Activated CD4-positive, alpha-beta memory T cell treated with anti-CD3 and anti-CD28 coated beads for 36 hours (primary cell): ENCODE measurements around the gene ZBTB9. TPM values are rescaled to one million over a fixed set of nuclear protein-coding genes. Genes with fewer than 3 reads are reported as not detected.
A peak's percentile ranks its signal among the peaks of the same experiment; 100 is the strongest.

Source experiments
- CTCF ChIA-PET: fragments of 350-600 bp; sonication (Branson Sonifier 250); formaldehyde crosslinking; loops from one replicate; lab custom pipeline; 2021; ENCODE audit warnings: antibody characterized with exemption, inconsistent platforms; lab: Charles Lee
- POLR2A ChIA-PET: fragments of 350-600 bp; sonication (Branson Sonifier 250); formaldehyde crosslinking; loops from one replicate; lab custom pipeline; 2021; ENCODE audit warnings: antibody characterized with exemption; lab: Charles Lee
- DNase-seq: peaks from one replicate; pipeline ENCODE4 v3.0.0-alpha.2; 2020
- H3K27ac Mint-ChIP-seq: one replicate; pipeline ENCODE4 v1.8.0; 2021; ENCODE audit warnings: mixed read lengths
- H3K27me3 Mint-ChIP-seq: one replicate; pipeline ENCODE4 v1.8.0; 2021; ENCODE audit warnings: mixed read lengths
- H3K36me3 Mint-ChIP-seq: one replicate; pipeline ENCODE4 v1.8.0; 2021; ENCODE audit warnings: mixed read lengths
- H3K4me1 Mint-ChIP-seq: one replicate; pipeline ENCODE4 v1.8.0; 2021; ENCODE audit warnings: low read depth, mixed read lengths
- H3K4me3 Mint-ChIP-seq: one replicate; pipeline ENCODE4 v1.8.0; 2021; ENCODE audit warnings: mild to moderate bottlenecking, mixed read lengths
- H3K9me3 Mint-ChIP-seq: one replicate; pipeline ENCODE4 v1.8.0; 2021; ENCODE audit warnings: mixed read lengths
- intact Hi-C: fragments of 100-400 bp; cut with micrococcal nuclease; formaldehyde crosslinking; loops from one replicate; pipeline ENCODE4 v1.15.1; 2023
- total RNA-seq, 2 experiments: library from RNA; stranded (reverse); gene quantifications; one replicate each; pipeline ENCODE4 v1.2.3, GENCODE V29; 2021

Gene ZBTB9
- total RNA-seq, 2 experiments from 2014 or later = 9.7 to 10.1 TPM

DNA sequence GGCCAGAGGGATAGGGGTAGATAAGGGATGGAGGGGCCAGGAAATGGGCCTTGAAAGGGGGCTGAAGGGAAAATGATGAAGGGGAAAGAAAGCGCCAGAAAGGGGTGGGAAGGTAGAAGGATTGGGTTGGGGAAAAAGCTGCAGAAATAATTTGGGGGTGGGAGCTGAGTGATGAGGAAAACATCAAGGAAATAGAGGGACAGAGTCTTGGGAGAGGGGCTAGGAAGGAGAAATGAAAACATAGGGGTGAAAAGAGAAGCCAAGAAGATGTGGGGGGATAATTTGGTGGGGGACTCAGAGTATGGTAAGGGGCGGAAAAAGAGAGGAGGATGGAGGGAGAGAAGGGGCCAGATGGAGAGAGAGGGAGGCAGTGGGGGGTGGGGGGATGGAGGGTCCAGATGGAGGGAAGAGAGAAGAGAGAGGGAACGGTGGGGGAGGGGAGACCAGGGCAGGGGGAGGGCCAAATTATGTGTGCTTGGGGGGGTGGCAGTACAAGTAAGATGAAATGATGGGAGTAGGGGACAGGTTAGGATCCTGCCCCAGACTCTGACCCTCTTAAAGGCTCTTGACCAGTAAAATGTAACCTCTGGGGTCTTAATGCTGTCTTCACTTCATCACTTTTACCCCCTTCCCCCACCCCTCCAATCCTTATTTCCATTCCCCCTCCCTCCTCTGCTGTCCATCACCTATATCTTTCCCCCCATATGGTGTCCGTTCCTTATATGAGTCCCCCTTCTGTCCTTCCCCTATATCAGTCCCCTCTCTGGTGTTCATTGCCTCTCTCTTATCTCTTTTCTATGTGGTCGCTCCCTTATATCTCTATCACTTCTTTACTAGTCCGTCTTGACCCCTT is 33.7 kb upstream of the ZBTB9 start:
- Mint-ChIP-seq H3K27ac (no peak overlapping the region), H3K27me3 (no peaks in the 10 kb centered on the region), H3K9me3 (no peaks in the 10 kb centered on the region), H3K36me3 (peaks cover 23% of the 10 kb centered on the region), H3K4me3 (peak overlapping the region; percentile 51), H3K4me1 (peaks cover 51% of the 10 kb centered on the region)
- POLR2A ChIA-PET = no interaction called here
- intact Hi-C loops = no loop called here
- CTCF ChIA-PET = no interaction called here
- no peak for DNase-seq

DNA sequence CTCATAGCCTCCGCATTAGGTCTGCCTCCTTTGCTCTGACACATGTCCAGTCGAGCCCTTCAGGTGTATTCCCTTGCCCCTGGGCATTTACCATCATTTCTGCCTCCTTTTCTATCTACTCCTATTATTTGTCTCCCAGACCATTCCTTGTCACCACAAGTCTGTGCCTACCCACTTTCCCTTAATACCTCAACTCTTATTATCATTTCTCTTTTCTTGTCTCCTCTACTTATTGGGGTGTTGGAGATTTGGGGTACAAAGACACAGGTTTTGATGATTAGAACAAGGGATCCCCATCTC is 33.1 kb upstream of the ZBTB9 start:
- peaks cover 46% of the 10 kb centered on the region for H3K4me1 Mint-ChIP-seq
- POLR2A ChIA-PET = no interaction called here

DNA sequence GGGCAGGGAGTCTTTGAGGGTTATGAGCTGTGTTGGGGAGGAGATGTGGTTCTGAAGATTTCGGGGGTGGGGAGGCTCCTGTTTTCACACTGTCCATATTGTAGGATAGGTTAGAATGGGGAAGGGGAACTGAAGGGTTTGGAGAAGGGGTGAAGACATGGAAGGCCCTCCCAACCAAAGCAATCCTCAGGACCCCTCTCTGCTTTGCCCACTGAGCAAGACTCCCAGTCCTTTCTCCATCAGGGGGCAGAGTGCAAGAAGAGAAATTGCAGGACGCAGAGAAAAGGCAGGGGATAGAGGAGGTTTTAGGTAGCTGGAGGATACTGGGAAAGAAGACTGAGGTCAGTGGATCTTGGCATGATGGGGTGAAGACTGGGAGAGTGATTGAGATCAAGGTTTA is 30.6 kb upstream of the ZBTB9 start:
- Mint-ChIP-seq H3K4me1 (peaks cover 45% of the 10 kb centered on the region), H3K27me3 (no peaks in the 10 kb centered on the region), H3K27ac (peak overlapping the region; percentile 89), H3K4me3 (peak overlapping the region; percentile 83), H3K9me3 (no peaks in the 10 kb centered on the region), H3K36me3 (peaks cover 7% of the 10 kb centered on the region)
- no peak for DNase-seq
- intact Hi-C loops = no loop called here
- ChIA-PET POLR2A (no interaction called here), CTCF (interaction anchor here (1.0 kb wide), 1 partner anchor 12 kb away, joined by 3 read pairs; no protein-coding TSS in a partner anchor)

More for the DNA sequence above, 33.1 kb upstream of the ZBTB9 start:
- no peak for DNase-seq
- H3K36me3 Mint-ChIP-seq = peaks cover 19% of the 10 kb centered on the region
- H3K4me3 Mint-ChIP-seq = peak overlapping the region; percentile 23
- H3K27me3 Mint-ChIP-seq = no peaks in the 10 kb centered on the region
- H3K27ac Mint-ChIP-seq = no peak overlapping the region
- CTCF ChIA-PET = no interaction called here
- no peaks in the 10 kb centered on the region for H3K9me3 Mint-ChIP-seq
- intact Hi-C loops = no loop called here

DNA sequence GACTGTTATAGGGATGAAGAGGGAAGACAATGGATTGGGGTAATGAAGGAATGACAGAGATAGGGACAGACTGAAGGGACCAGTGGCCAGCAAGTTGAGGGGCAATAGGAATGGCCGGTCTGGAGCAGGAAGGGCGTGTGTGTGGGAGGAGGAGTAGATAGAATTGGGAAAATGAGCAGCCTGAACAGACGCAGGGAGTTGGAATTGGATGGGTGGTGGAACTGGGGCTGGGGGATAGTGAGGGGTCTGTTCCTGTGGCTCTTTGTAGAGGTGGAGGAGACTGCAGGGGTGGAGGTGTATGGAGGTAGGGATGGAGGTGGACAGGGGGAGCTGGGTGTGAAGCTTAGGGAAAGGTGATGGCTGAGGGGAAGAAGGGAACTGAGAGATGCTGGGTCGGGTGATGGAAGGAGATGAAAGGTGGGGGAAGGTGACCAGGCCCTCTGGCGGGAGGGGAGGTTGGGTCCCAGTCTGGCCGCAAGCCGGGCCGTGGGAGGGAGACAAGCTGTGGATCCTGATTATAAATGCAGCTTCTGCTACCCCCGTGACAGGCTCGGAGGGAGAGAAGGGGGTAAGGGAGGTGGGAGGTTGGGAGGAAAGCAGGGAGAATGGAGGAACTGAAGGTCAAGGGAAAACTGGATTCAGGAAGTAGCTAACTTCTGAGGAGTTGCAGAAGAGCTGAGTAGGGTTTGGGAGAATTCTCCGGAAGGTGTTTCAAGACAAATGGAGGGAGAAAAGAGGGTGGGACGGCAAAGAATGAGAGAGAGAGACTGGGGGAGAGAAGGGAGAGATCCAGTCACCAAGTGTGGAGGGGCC is 29.3 kb upstream of the ZBTB9 start:
- Mint-ChIP-seq H3K4me3 (peak overlapping the region; percentile 83), H3K27ac (peak overlapping the region; percentile 89), H3K27me3 (no peaks in the 10 kb centered on the region), H3K9me3 (no peaks in the 10 kb centered on the region), H3K4me1 (peaks cover 47% of the 10 kb centered on the region), H3K36me3 (peaks cover 7% of the 10 kb centered on the region)
- POLR2A ChIA-PET = interaction anchor here (1.4 to 2.7 kb wide), 5 partner anchors 8 to 146 kb away, joined by 4 to 24 read pairs (median 6); partner anchors contain the start of genes CUTA, KIFC1, ZBTB22 and ZBTB9
- DNase-seq = no peak
- intact Hi-C loops = loop anchor here (1.0 kb wide), 1 partner anchor 15 kb away; no protein-coding TSS in a partner anchor
- CTCF ChIA-PET = interaction anchor here (1.0 to 2.0 kb wide), 11 partner anchors 8 to 176 kb away, joined by 3 to 21 read pairs (median 5); partner anchors contain the start of genes B3GALT4, KIFC1 and ZBTB9

DNA sequence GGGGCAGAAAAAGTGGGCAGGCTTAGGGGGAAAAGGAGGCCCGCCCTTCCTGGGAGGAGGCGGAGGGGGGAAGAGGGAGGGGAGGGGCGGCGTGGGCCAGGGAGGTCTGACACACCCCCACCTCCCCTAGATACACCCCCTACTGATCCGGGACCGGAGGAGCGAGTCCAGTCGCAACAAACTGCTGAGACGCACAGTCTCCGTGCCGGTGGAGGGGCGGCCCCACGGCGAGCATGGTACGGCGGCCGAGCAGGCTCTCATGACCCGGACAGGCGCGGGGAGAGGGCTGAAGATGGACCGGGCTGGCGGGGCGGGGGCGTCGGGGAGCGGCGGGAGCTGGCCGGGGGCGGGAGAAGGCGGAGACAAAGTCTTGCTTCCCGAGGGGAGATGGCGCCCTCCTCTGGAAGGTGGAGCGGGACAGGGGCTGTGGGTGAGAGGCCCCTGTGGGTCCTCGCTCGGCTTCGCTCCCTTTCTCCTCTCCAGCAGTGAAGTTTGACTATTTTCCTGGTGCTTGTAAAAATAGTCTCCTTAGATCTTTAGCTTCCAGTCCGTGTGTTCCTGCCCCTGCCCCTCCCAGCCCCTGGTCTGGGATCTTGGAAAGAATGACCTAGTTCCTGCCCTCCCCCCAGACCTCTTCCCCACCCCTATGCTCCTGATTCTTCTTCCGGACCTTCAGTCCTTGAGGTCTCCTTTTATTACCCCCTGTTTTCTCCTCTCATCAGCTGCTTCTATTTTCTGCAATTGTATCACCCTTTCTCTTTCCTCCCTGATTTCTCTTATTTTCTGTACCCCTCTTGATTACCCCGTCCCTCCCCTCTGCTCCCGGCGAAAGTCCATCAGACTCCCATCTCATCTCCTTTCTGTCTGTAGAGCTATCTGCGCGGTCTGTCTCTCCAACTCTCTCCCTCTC is 28.5 kb upstream of the ZBTB9 start:
- POLR2A ChIA-PET = interaction anchor here (0.8 to 2.7 kb wide), 6 partner anchors 9 to 196 kb away, joined by 3 to 24 read pairs (median 5); partner anchors contain the start of genes CUTA, KIFC1, ZBTB22 and ZBTB9
- Mint-ChIP-seq H3K27me3 (no peaks in the 10 kb centered on the region), H3K9me3 (no peaks in the 10 kb centered on the region), H3K4me3 (peak overlapping the region; percentile 83), H3K27ac (peak overlapping the region; percentile 89), H3K36me3 (peaks cover 7% of the 10 kb centered on the region), H3K4me1 (peaks cover 56% of the 10 kb centered on the region)
- peak; percentile 93 for DNase-seq
- CTCF ChIA-PET = interaction anchor here (0.6 to 2.0 kb wide), 15 partner anchors 9 to 177 kb away, joined by 3 to 21 read pairs (median 4); partner anchors contain the start of genes B3GALT4, KIFC1 and ZBTB9
- intact Hi-C loops = loop anchor here (1.0 kb wide), 3 partner anchors 8 to 35 kb away; partner anchors contain the start of genes CUTA and KIFC1

DNA sequence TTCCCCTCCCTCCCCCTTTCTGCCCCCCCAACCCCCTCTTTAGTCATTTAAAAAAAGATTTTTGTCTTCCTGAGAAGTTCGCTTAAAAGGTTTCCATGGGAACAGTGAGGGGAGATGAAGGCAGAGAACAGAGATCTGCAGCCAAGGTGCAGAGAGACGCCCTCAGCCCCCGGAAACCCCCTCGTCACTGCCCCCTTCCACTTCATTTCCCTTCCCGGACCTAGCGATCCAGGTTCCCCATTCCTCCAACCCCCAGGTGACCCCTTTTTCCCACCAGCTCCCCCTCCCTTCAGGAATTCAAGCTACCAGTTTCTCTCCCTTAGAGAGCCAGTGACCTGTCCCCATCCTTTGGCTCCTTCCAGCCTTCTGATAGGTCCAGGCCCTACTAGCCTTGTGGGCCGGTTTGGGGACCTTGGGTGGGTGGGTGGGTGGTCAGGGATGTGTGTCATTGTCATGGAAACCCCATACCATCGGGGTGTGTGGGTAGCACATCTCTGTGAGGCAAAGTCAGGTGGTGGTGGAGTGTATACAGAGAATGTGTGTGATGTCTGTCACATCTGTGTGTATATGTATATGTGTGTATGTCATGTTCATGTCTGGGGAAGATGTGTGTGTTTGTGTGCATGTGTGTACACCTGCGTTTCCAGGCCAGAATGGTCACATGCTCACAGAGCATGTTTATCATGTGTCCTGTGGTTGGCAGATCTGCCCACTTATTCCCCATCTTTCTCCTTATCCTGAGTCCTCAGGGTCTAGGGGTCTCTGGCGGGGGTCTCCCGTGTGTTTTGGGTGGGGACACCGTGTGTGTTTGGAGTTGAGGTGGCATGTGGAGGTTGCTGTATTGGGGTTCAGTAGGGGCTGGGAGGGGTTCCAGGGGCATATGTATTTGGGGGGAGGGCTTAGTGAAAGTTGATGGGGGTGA is 27.5 kb upstream of the ZBTB9 start:
- Mint-ChIP-seq H3K27ac (peak overlapping the region; percentile 89), H3K27me3 (no peaks in the 10 kb centered on the region), H3K9me3 (no peaks in the 10 kb centered on the region), H3K36me3 (peaks cover 7% of the 10 kb centered on the region), H3K4me1 (peaks cover 56% of the 10 kb centered on the region), H3K4me3 (peak overlapping the region; percentile 83)
- ChIA-PET CTCF (interaction anchor here (0.6 to 2.0 kb wide), 12 partner anchors 10 to 155 kb away, joined by 3 to 21 read pairs (median 6); partner anchors contain the start of genes B3GALT4, KIFC1, VPS52 and ZBTB9), POLR2A (interaction anchor here (0.8 to 2.7 kb wide), 6 partner anchors 10 to 195 kb away, joined by 3 to 24 read pairs (median 5); partner anchors contain the start of genes CUTA, KIFC1, ZBTB22 and ZBTB9)
- intact Hi-C loops = loop anchor here (1.0 kb wide), 2 partner anchors 9 to 36 kb away; partner anchors contain the start of genes CUTA and KIFC1
- peak; percentile 44 for DNase-seq

DNA sequence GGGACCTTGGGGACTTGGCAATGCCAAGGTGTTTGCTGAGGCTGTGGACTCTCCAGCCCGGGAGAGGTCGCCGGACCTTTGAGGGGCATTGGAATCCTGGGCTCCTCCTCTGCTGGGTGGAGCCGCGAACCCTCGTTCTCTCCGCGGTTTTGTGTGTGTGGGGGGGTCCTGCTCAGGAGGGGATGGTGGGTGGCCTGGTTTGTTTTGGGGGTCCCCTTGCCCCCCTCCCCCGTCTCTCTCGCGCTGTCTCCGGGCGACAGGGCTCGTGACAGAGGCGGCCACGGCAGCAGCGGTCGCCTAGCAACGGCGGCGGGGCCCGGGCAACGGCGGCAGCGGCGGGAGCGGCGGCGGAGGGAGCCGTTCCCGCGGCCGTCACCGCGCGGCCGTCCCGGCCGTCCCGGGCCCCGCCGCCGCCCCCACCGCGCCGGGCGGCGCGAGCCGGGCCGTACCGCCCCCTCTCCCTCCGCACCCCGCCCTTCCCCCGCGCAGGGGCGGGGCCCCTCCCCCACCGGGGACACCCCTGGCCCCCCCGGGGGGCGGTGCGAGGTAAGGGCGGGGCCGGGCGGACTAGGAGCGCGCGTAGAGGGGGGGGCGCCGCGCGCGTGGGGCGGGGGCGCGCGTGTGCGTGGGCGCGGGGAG is 26.7 kb upstream of the ZBTB9 start:
- H3K9me3 Mint-ChIP-seq = no peaks in the 10 kb centered on the region
- no peaks in the 10 kb centered on the region for H3K27me3 Mint-ChIP-seq
- H3K4me3 Mint-ChIP-seq = peak overlapping the region; percentile 83
- H3K4me1 Mint-ChIP-seq = peaks cover 63% of the 10 kb centered on the region
- DNase-seq = peak; percentile 65
- CTCF ChIA-PET = no interaction called here
- H3K36me3 Mint-ChIP-seq = peaks cover 8% of the 10 kb centered on the region
- POLR2A ChIA-PET = interaction anchor here (1.8 kb wide), 1 partner anchor 35 kb away, joined by 7 read pairs; the partner anchor contains the start of gene KIFC1
- intact Hi-C loops = no loop called here
- H3K27ac Mint-ChIP-seq = peak overlapping the region; percentile 89

DNA sequence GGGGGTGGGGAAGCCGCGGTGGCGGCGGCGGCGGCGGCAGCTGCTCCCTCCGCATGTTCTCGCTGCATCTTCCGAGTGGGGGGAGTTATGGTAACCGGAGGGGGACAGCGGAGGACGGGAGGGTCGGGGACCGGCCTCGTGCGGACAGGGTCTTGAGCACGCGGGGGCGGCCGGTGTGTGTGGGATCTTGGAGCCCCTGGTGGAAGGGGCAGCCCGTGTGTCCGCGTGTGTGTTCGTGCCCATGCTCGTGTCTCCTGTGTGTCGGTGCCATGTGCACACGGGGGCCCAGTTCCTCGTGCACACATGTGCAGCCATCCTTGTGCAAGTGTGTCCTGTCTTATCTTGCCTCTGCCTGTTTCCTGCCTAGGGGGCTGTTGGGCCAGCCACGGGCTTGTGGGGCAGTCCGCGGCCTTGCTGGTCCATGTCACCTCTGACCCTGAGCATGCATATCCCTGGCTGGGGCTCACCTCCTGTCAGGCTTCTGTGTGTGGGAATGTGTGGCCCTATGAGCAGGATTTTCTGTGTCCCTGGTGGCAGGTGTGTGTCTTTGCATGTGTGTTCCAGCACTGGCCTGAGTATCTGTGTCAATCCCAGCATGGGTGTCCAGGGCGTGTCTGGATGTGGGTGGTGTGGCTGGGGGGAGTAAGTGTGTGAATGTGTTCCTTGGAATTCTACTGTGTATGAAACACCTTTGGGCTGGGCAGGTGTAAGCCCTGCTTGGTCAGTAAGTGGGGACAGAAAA is 26.0 kb upstream of the ZBTB9 start:
- no peaks in the 10 kb centered on the region for H3K27me3 Mint-ChIP-seq
- intact Hi-C loops = no loop called here
- ChIA-PET POLR2A (interaction anchor here (0.7 to 2.9 kb wide), 6 partner anchors 9 to 575 kb away, joined by 3 to 13 read pairs (median 4); partner anchors contain the start of genes KIFC1, TAP1 and ZBTB9), CTCF (interaction anchor here (0.9 to 2.7 kb wide), 5 partner anchors 10 to 38 kb away, joined by 3 to 9 read pairs (median 4); partner anchors contain the start of genes CUTA and ZBTB9)
- H3K4me3 Mint-ChIP-seq = peak overlapping the region; percentile 82
- H3K36me3 Mint-ChIP-seq = peaks cover 9% of the 10 kb centered on the region
- peaks cover 68% of the 10 kb centered on the region for H3K4me1 Mint-ChIP-seq
- DNase-seq = peak; percentile 57
- H3K27ac Mint-ChIP-seq = peak overlapping the region; percentile 87
- no peaks in the 10 kb centered on the region for H3K9me3 Mint-ChIP-seq
